Keratinocyte (primary cell): ENCODE data around the gene ANKRD62.

Source experiments
- EZH2 ChIP-seq: IDR thresholded peaks from one replicate; pipeline ENCODE4 v1.6.1; 2012; ENCODE audit warnings: inconsistent platforms, mild to moderate bottlenecking, low read length, moderate library complexity
- TF ChIP-seq, protein P1 (sequence below), 3 experiments: IDR thresholded peaks in 1 of 3; conservative IDR thresholded peaks in 1 of 3; optimal IDR thresholded peaks in 1 of 3; 2 replicates in 2 of 3; 3 replicates in 1 of 3; pipeline versions ENCODE3 to v1.5.1; 2011; ENCODE audit warnings: low read length in 3 of 3, mild to moderate bottlenecking in 3 of 3, moderate library complexity in 2 of 3, control low read depth in 1 of 3, inconsistent platforms in 1 of 3; ENCODE audit not compliant: insufficient read depth in 2 of 3; ENCODE audit errors: extremely low read depth in 1 of 3

DNA sequence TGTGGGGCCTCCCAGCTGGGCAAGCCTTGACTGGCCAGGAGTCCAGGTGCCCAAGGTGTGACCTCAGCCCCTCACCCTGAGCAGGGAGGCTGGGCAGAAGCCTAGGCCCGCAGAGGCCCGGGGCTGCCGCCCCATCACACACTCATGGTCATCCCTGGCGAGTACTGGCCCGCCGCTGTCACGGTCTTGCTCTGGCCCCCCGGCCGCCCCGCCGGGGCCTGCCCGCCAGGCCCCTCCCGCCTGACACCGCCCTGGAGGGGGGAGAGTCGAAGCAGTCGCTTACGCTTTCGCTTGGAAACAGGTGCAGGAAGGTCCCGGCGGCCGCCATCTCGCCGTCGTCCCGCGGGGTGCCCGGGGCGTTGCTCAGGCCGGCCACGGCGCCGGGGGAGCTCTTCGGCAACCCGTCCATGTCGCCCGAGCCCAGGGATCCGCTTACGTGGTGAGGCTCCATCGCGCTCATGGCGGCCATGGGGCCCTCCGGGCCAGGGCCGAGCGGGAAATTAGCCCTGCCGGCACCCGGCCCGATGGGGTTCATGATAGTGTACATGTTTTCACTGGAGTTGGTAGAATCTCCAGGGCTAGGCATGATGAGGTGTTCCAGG lies 26.6 kb upstream of the ANKRD62 start:
- TF ChIP-seq, protein P1, sequence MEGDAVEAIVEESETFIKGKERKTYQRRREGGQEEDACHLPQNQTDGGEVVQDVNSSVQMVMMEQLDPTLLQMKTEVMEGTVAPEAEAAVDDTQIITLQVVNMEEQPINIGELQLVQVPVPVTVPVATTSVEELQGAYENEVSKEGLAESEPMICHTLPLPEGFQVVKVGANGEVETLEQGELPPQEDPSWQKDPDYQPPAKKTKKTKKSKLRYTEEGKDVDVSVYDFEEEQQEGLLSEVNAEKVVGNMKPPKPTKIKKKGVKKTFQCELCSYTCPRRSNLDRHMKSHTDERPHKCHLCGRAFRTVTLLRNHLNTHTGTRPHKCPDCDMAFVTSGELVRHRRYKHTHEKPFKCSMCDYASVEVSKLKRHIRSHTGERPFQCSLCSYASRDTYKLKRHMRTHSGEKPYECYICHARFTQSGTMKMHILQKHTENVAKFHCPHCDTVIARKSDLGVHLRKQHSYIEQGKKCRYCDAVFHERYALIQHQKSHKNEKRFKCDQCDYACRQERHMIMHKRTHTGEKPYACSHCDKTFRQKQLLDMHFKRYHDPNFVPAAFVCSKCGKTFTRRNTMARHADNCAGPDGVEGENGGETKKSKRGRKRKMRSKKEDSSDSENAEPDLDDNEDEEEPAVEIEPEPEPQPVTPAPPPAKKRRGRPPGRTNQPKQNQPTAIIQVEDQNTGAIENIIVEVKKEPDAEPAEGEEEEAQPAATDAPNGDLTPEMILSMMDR (optimal IDR thresholded peaks at IDR 0.05 in 1 of 3, IDR thresholded peaks at IDR 0.05 in 1 of 3, conservative IDR thresholded peaks at IDR 0.05 in 1 of 3; ENCODE audit: extremely low read depth in 1 of 3, insufficient read depth in 2 of 3, low read length in 3 of 3) = no peak
- TF ChIP-seq EZH2 = no peak
